WI38 (cell line): ENCODE data around the gene CERS1.

Source experiments
- H3K4me3 ChIP-seq: 2 replicates; pipeline ENCODE4 v1.5.1; 2011; ENCODE audit warnings: low read depth, mild to moderate bottlenecking, control low read depth, low read length
- CTCF ChIP-seq: IDR thresholded peaks from 2 replicates; pipeline ENCODE4 v1.5.1; 2012; ENCODE audit warnings: low read depth, mild to moderate bottlenecking, control low read depth, low read length

CERS1 gene

GRCh38 chr19:18901491-18901890, 5.5 kb upstream of the CERS1 start:
- H3K4me3 ChIP-seq, result no peak overlapping the region
- no peak for TF ChIP-seq CTCF

- TF ChIP-seq CTCF, result no peak
- no peak overlapping the region for H3K4me3 ChIP-seq
Observed at GRCh38 chr19:18900700-18901481, 4.9 kb upstream of the CERS1 start.

- TF ChIP-seq CTCF, result no peak
- H3K4me3 ChIP-seq, result no peak overlapping the region
Observed at GRCh38 chr19:18899624-18900560, 3.9 kb upstream of the CERS1 start.

- no peak for TF ChIP-seq CTCF
Observed at GRCh38 chr19:18898607-18899408, 2.9 kb upstream of the CERS1 start.

GRCh38 chr19:18898081-18898606, 2.2 kb upstream of the CERS1 start:
- H3K4me3 ChIP-seq, result no peak overlapping the region
- no peak for TF ChIP-seq CTCF

More at GRCh38 chr19:18898607-18899408, 2.9 kb upstream of the CERS1 start:
- no peak overlapping the region for H3K4me3 ChIP-seq

- TF ChIP-seq CTCF, result no peak
Observed at GRCh38 chr19:18897094-18898029, 1.4 kb upstream of the CERS1 start.

More at GRCh38 chr19:18897094-18898029, 1.4 kb upstream of the CERS1 start:
- H3K4me3 ChIP-seq, result no peak overlapping the region
